GM10266 (cell line): ENCODE measurements around the gene IRF6.

Experiments
- DNase-seq: peaks from one replicate; pipeline ENCODE4 v3.0.0; 2012; ENCODE audit errors: extremely low spot score
- TF ChIP-seq, protein P1 (sequence below): IDR thresholded peaks from 2 replicates; pipeline ENCODE4 v1.5.1; 2012; ENCODE audit warnings: mild to moderate bottlenecking, low read depth; ENCODE audit not compliant: control insufficient read depth, insufficient read depth; ENCODE audit errors: missing control alignments

Gene IRF6

DNA sequence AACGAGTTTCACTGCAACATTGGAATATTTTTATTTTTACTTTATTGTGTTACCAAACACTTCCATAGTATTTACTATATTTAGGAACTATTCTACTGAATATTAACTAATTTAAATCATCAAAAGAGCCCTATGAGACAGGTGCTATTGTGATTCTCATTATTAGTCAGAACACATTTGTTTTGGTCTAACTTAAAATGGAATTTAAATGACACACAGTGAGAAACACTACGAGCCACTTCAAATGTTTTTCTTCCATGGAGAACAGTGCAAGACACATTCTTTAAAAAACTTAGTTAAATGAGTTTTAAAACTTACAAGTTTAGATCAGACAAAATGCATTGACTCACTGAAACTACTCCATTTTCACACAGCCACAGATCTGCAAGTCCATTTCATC is 56.7 kb downstream of the IRF6 start:
- TF ChIP-seq, protein P1, sequence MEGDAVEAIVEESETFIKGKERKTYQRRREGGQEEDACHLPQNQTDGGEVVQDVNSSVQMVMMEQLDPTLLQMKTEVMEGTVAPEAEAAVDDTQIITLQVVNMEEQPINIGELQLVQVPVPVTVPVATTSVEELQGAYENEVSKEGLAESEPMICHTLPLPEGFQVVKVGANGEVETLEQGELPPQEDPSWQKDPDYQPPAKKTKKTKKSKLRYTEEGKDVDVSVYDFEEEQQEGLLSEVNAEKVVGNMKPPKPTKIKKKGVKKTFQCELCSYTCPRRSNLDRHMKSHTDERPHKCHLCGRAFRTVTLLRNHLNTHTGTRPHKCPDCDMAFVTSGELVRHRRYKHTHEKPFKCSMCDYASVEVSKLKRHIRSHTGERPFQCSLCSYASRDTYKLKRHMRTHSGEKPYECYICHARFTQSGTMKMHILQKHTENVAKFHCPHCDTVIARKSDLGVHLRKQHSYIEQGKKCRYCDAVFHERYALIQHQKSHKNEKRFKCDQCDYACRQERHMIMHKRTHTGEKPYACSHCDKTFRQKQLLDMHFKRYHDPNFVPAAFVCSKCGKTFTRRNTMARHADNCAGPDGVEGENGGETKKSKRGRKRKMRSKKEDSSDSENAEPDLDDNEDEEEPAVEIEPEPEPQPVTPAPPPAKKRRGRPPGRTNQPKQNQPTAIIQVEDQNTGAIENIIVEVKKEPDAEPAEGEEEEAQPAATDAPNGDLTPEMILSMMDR: no peak
- DNase-seq: no peak

DNA sequence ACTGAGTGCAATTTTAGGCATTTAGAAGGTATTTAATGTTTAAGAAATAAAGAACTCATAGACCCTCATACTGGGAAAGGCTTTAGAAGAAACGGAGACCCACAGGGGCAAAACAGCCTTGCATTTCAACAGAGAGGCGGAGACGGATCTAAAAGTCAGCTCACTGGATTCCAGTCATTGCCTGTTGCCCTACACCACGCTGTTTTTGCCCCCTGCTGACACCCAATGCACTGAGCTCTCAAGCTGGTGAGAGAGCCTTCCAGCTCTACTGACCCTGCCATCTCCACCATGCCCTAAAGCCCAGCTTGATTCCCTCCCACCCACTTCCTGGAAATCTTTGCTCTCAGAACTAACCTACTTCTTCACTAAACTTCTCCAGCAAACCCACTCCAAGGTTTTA is 57.3 kb downstream of the IRF6 start:
- TF ChIP-seq, protein P1: no peak
- DNase-seq: no peak

DNA sequence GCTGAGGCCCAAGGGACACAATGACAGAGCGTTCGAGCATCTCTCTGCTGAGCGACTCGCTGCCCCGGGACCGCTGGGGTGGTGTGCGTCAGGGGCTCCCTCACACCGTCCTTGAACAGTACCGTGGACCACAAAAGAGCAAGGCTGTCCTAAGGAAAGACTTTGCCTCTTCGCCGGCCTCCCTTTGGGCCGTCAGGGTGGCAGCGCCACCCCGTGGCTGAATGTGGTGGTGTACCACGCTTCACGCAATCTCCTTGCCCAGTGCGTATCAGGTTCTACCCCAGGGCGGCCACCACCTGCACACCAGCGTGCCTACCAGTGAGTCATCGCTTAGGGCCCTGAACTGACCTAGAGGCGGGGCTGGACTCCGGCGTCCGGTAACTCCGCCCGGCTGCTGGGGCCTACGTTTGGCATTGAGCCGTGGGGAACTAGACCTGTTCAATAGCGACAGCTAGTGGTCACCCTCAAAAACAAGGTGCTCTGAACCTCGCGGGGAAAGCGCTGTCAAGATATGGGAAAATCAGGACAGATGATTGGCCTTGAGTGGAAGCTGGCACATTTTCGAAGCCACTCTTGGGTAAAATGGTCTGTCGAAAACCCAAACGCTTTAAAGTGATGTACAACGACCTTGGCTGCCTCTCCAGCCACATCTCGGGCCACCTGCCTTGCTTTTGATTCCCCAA is 58.2 kb downstream of the IRF6 start:
- peak; percentile 66 for DNase-seq
- TF ChIP-seq, protein P1: peak; percentile 83

DNA sequence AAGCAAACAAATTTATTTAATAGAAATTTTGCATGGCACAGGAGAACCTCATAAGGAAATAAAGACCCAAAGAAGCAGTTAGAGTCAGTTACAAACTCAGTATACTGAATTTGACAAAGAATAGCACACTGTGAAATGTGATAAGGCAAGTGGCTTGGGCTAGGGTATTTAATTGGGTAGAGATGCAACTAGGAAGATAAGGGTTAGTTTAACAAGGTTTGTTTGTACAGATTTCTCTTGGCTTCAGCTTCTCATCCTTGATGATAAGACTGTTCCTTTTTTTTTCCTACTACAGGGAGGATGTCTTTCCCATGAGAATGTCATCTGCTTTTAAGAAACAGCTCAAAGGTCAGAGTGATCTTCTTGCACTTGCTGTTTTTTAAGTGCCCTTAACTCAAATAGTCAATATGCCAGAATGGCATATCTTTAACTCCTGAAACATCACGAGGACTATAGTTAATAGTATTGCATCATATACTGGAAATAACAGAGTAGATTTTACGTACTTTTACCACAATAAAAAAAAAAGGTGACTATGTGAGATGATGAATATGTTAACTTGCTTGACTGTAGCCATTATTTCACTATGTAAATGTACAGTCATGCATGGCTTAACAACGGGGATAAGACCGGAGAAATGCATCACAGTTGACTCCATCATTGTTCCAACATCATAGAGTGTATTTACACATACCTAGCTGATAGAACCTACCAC is 59.3 kb downstream of the IRF6 start:
- DNase-seq: no peak
- TF ChIP-seq, protein P1: no peak

DNA sequence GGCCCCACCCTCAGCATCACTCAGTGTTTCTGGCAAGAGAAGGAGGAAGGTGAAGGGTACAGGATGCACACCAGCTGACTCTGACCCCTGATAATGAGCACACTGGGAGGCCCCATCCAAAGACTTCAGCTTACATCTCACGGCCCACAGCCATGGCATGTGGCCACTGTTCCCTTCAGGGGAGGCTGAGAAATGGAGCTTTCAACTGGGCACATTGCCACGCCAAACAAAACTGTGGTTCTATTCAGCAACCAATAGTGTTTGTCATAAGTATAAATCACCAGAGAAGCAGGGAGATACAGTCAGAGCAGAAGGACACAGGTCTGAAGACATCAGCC is 62.8 kb downstream of the IRF6 start:
- DNase-seq: no peak

DNA sequence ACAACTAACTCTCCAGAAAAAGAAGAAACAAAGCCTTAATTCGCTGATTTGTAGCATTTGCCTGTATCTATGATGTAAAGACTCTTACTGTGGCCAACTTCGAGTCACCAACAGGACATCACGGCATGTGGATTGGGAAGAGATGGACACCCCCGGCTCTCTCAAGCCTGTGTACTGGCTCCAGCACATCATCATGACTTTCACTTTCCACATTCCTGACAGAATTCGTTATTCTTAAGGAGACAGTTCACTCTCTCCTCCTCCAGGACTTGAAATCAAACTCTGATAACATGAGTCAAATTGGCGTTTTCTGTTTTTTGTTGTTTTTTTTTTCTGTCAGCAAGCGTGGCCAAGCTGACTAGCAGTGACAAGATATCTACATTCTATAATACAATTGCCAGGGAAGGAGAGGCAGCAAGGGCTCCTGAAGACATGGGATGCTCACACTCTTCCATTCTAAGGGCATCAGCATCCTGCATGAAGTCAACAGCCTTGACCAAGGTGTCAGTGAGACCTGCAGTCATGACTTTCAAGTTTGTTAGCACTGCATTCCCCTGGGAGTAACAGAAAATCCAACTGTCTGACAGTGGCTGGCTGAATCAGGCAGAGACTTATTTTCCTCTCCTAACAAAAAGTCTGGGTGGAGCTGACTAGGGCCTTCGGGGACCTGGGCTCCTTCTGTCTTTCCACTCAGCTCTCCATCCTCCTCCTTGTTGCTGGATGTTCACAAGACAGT is 63.4 kb downstream of the IRF6 start:
- DNase-seq: no peak
- TF ChIP-seq, protein P1: no peak

More for the DNA sequence above, 62.8 kb downstream of the IRF6 start:
- TF ChIP-seq, protein P1: no peak
